HAP-1 (cell line): Measurements from ENCODE around the gene UNC119B.

ENCODE experiments used
- DNase-seq, 2 experiments: peaks; one replicate each; pipeline ENCODE4 v3.0.0-alpha.2; 2016 to 2020; ENCODE audit warnings: low spot score in 2 of 2
- H3K27me3 ChIP-seq: fragments of 250-450 bp; sonication (Bioruptor Pico); 2 replicates; pipeline ENCODE4 v1.5.1; 2020; ENCODE audit warnings: low read depth, mild to moderate bottlenecking, moderate library complexity
- H3K36me3 ChIP-seq: fragments of 250-450 bp; sonication (Bioruptor Pico); replicated peaks from 2 replicates; pipeline ENCODE4 v1.5.1; 2020; ENCODE audit warnings: mild to moderate bottlenecking
- H3K4me1 ChIP-seq: fragments of 250-450 bp; sonication (Bioruptor Pico); 2 replicates; pipeline ENCODE4 v1.5.1; 2020; ENCODE audit warnings: mild to moderate bottlenecking
- H3K4me3 ChIP-seq: fragments of 250-450 bp; sonication (Bioruptor Pico); 2 replicates; pipeline ENCODE4 v1.5.1; 2020; ENCODE audit warnings: mild to moderate bottlenecking, moderate library complexity
- H3K9me3 ChIP-seq: fragments of 250-450 bp; sonication (Bioruptor Pico); 2 replicates; pipeline ENCODE4 v1.5.1; 2020; ENCODE audit warnings: mild to moderate bottlenecking, moderate library complexity
- in situ Hi-C: fragments of 300-500 bp; cut with MboI; formaldehyde crosslinking; loops from 3 replicates; pipeline ENCODE4 v1.14.3; 2020; ENCODE audit warnings: low sequenced_read_pairs, inconsistent platforms, mixed read lengths

Gene UNC119B

DNA sequence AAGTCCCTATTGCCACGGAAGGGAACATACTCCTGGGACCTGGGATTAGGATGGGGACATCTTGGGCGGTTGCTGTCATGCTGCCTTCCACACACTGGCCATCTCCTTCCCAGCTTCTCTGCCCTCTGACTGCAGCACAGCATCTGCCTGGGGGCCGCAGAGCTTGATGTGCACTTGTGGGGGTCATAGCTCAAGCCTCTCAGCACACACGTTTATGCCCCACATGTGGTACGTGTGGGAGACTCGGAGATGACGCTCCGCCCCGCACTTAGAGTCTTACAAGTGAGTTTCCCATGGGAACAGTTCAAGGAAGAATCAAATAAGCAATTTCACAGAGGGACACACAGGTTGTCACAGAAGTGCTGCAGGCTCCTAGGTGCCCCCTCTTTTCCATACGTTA lies 24.0 kb downstream of the UNC119B start:
- no peak for DNase-seq
- Histone ChIP-seq H3K36me3 (peaks cover 9% of the 10 kb centered on the region), H3K27me3 (no peaks in the 10 kb centered on the region), H3K4me1 (no peaks in the 10 kb centered on the region), H3K9me3 (no peaks in the 10 kb centered on the region), H3K4me3 (no peak overlapping the region)
- in situ Hi-C loops, result no loop called here

DNA sequence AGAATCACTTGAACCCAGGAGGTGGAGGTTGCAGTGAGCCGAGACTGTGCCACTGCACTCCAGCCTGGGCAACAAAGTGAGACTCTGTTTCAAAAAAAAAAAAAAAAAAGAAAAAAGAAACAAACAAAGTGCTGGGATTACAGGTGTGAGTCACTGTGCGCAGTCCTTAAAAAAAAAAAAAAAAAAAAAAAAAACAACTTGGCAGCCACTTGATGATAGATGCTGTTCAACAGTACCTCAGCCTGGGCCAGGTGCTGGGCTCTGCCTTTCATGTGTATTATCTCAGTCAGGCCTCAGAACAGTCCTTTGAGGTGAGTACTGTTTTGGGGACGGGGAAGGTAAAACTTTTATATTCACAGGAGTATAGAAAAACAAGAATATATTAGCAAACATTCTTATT lies 24.9 kb downstream of the UNC119B start:
- H3K36me3 ChIP-seq, result peaks cover 4% of the 10 kb centered on the region
- no peaks in the 10 kb centered on the region for H3K27me3 ChIP-seq
- DNase-seq, result no peak
- no peaks in the 10 kb centered on the region for H3K9me3 ChIP-seq
- in situ Hi-C loops, result no loop called here
- no peaks in the 10 kb centered on the region for H3K4me1 ChIP-seq
- H3K4me3 ChIP-seq, result no peak overlapping the region

GRCh38 chr12:120736404-120737331 lies 26.4 kb downstream of the UNC119B start:
- in situ Hi-C loops, result no loop called here
- H3K4me1 ChIP-seq, result no peaks in the 10 kb centered on the region
- no peak overlapping the region for H3K4me3 ChIP-seq
- no peaks in the 10 kb centered on the region for H3K9me3 ChIP-seq
- H3K36me3 ChIP-seq, result no peaks in the 10 kb centered on the region
- no peak for DNase-seq
- no peaks in the 10 kb centered on the region for H3K27me3 ChIP-seq

GRCh38 chr12:120737557-120738251 lies 27.4 kb downstream of the UNC119B start:
- H3K4me3 ChIP-seq, result no peak overlapping the region
- no peaks in the 10 kb centered on the region for H3K36me3 ChIP-seq
- H3K27me3 ChIP-seq, result no peaks in the 10 kb centered on the region
- in situ Hi-C loops, result no loop called here
- H3K4me1 ChIP-seq, result no peaks in the 10 kb centered on the region
- no peak for DNase-seq
- H3K9me3 ChIP-seq, result no peaks in the 10 kb centered on the region

- H3K27me3 ChIP-seq, result no peaks in the 10 kb centered on the region
- H3K36me3 ChIP-seq, result no peaks in the 10 kb centered on the region
- H3K4me1 ChIP-seq, result no peaks in the 10 kb centered on the region
- no peak overlapping the region for H3K4me3 ChIP-seq
- H3K9me3 ChIP-seq, result no peaks in the 10 kb centered on the region
- in situ Hi-C loops, result no loop called here
- DNase-seq, result no peak
Observed at GRCh38 chr12:120738252-120739030, 28.2 kb downstream of the UNC119B start.

DNA sequence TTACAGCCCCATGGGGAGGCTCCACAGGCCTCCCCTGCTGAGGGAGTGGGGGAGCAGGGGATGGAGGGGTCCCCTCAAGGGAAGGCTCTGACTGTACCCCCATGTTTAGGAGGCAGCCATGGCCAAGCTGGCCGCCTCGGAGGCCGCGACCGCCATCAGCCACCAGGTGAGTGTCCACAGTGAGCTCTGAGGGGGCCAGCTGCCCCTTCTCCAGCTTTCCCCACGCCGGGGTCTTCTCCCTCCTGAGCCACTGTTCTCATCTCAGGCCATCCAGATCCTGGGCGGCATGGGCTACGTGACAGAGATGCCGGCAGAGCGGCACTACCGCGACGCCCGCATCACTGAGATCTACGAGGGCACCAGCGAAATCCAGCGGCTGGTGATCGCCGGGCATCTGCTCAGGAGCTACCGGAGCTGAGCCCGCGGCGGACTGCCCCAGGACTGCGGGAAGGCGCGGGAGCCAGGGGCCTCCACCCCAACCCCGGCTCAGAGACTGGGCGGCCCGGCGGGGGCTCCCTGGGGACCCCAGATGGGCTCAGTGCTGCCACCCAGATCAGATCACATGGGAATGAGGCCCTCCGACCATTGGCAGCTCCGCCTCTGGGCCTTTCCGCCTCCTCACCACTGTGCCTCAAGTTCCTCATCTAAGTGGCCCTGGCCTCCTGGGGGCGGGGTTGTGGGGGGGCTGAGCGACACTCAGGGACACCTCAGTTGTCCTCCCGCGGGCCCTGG lies 28.9 kb downstream of the UNC119B start:
- DNase-seq, result no peak
- Histone ChIP-seq H3K36me3 (no peaks in the 10 kb centered on the region), H3K4me3 (no peak overlapping the region), H3K4me1 (no peaks in the 10 kb centered on the region), H3K27me3 (no peaks in the 10 kb centered on the region), H3K9me3 (no peaks in the 10 kb centered on the region)
- in situ Hi-C loops, result no loop called here

DNA sequence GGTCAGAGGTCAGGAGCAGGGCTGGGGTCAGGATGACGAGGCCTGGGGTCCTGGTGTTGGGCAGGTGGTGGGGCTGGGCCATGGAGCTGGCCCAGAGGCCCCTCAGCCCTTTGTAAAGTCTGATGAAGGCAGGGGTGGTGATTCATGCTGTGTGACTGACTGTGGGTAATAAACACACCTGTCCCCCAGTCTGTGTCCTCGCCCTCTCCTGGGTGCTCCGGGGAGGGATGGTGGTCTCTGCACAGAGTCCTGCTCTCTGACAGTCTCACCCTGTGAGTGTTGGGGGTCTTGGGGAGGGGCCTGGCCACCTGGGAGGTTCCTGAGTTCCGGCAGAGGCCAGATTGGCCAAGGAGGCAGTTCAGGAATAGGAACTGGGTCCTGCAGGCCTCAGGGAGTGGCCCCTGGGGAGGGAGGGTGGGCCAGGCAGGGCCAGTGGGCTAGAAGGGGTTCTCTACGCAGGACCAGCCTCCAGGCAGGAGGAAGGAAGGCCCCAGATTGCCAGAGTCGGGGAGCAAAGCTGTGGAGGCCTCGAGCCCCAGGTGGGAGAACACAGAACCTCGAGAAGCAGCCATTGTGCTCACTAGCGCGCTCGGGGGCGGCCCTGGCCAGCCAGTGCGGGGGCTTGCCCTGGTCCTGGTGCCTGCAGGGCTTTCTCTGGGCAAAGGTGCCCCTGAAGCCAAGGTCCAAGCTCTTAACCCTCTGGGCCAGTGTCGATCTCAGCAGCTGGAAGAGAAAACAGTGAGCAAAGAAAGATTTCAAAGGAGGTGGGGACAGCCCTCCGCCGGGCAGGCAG lies 29.8 kb downstream of the UNC119B start:
- Histone ChIP-seq H3K4me1 (no peaks in the 10 kb centered on the region), H3K4me3 (no peak overlapping the region), H3K36me3 (no peaks in the 10 kb centered on the region), H3K27me3 (no peaks in the 10 kb centered on the region), H3K9me3 (no peaks in the 10 kb centered on the region)
- DNase-seq, result no peak
- in situ Hi-C loops, result no loop called here

DNA sequence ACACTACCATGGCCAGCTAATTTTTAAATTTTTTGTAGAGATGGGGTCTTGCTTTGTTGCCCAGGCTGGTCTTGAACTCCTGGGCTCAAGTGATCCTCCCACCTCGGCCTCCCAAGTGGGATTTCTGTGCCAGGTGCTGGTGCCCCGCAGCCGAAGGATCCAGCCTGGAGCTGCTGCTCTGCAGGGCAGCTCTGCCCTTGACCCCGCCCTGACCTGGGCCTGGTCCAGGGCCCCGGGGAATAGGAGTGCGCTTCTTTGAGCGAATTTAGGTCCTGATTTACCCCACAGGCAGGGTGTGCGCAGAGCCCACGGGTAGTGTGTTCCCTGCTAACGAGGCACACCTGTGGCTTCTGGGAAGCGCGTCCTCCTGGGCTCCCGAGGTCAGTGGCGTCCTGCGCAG lies 30.6 kb downstream of the UNC119B start:
- H3K36me3 ChIP-seq, result no peaks in the 10 kb centered on the region
- H3K4me1 ChIP-seq, result no peaks in the 10 kb centered on the region
- no peaks in the 10 kb centered on the region for H3K9me3 ChIP-seq
- in situ Hi-C loops, result no loop called here
- no peaks in the 10 kb centered on the region for H3K27me3 ChIP-seq
- no peak overlapping the region for H3K4me3 ChIP-seq
- DNase-seq, result no peak

DNA sequence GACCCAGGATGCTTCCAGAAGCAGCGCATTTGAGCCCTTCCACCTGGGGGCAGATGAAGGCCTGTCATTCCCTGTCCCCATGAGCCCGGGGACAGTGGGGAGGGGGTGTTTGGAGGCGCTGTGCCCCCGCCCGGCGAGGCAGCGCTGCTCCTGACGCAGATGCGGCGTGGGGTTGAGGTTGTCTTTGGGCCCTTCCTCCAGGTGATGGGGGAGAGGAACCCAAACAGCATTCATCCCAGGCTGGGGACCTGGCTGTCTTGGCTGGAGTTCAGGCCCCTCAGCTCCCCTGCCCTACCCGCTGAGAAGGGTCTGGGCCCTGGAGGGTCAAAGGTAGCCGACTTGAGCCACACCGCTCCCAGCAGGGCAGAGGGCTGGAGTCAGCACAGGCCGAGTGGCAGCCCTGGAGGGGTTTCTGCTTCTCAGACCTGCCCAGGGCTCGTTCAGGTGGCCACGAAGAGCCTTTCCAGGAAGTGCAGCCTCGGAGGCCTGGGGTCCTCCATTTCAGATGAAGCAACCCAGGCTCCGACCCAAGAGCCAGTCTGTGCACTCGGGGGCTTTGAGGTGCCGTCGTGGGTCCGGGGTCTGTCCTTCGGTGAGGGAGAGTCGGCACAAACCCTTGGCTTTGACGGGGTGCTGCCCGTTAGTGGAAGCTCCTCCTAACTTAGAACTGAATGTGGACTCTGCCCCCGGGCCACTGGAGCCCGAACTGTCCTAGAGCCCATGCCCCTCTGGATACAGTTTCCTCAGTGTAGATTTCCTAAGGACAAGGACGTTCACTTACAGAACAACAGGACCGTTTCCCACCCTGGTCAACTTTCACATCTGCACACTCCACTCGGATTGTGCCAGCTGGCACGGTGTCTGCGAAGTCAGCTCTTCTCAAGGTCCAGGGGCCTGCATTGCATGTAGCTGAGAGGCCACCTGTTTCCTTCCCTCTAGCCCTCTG lies 31.5 kb downstream of the UNC119B start:
- Histone ChIP-seq H3K9me3 (no peaks in the 10 kb centered on the region), H3K36me3 (no peaks in the 10 kb centered on the region)

DNA sequence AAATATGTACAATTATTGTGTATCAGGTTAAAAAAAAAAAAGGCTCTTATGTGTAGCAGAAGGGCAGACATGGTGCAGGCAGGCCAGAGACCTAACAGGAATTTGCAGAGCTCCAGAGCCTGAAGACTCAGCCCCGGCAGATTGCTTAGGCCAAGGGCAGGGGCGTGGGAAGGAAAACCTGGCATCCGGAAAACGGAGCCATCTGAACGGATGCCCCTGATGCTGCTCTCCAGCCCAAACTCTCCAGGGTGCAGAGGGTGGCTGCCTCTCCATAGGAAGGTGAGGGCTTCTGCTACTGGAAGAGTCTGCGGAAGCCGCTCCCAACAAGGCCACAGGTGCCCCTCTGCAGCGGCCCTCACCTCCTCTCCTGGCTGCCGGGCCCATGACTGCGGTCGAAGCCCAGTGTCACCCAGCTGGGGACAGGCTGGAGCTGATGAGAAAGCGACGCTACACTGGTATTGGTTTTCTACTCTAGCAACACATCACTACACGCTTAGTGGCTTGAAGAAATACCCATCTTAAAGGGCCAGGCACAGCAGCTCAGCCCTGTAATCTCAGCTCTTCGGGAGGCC lies 34.8 kb downstream of the UNC119B start:
- Histone ChIP-seq H3K9me3 (no peaks in the 10 kb centered on the region), H3K4me1 (no peaks in the 10 kb centered on the region), H3K36me3 (no peaks in the 10 kb centered on the region), H3K27me3 (no peaks in the 10 kb centered on the region), H3K4me3 (no peak overlapping the region)
- DNase-seq, result no peak
- in situ Hi-C loops, result no loop called here

More for the DNA sequence above, 31.5 kb downstream of the UNC119B start:
- Histone ChIP-seq H3K27me3 (no peaks in the 10 kb centered on the region), H3K4me3 (no peak overlapping the region), H3K4me1 (no peaks in the 10 kb centered on the region)
- in situ Hi-C loops, result no loop called here
- no peak for DNase-seq

- no peak overlapping the region for H3K4me3 ChIP-seq
- in situ Hi-C loops, result no loop called here
- no peaks in the 10 kb centered on the region for H3K36me3 ChIP-seq
- H3K27me3 ChIP-seq, result no peaks in the 10 kb centered on the region
- no peaks in the 10 kb centered on the region for H3K4me1 ChIP-seq
- H3K9me3 ChIP-seq, result no peaks in the 10 kb centered on the region
- no peak for DNase-seq
Observed at GRCh38 chr12:120748242-120748641, 38.0 kb downstream of the UNC119B start.

GRCh38 chr12:120749256-120749655 lies 39.0 kb downstream of the UNC119B start:
- H3K9me3 ChIP-seq, result no peaks in the 10 kb centered on the region
- no peaks in the 10 kb centered on the region for H3K4me1 ChIP-seq
- no peaks in the 10 kb centered on the region for H3K27me3 ChIP-seq
- H3K4me3 ChIP-seq, result no peak overlapping the region
- no peak for DNase-seq
- no peaks in the 10 kb centered on the region for H3K36me3 ChIP-seq
- in situ Hi-C loops, result no loop called here
